T-helper 2 cell treated with Interferon-gamma antibody and Interleukin-4, amounts not matched to agents 100 ng/mL and 5 ng/mL, for 36 hours (primary cell): ENCODE measurements around the gene CFAP77. TPM values are rescaled to one million over a fixed set of nuclear protein-coding genes. Genes with fewer than 3 reads are reported as not detected.

Experiments
- intact Hi-C: fragments of 100-400 bp; cut with micrococcal nuclease; formaldehyde crosslinking; loops from one replicate; pipeline ENCODE4 v1.15.1; 2023
- total RNA-seq: library from RNA; stranded (reverse); gene quantifications from 2 replicates; pipeline ENCODE4 v1.2.3, GENCODE V29; 2022

Gene CFAP77
- total RNA-seq, 1 donor from 2014 or later = not detected

DNA sequence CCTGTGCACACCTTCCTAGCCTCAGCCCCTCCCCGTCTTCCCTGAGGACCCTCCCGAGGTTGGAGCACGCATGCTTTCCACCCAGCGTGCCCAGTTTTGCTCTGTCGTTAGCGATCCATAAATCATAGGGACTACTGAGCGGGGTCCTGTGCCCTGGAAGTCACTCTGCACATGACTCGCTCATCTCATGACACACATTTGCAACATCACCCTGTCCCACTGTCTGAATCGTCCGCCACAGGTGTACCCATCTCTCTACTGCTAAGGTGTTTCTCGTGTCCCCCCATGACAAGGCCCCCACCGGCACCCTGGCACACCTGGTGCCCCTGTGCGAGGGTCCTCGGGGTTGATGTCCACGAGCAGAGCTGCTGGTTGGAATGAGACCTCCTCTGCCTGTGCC lies 103.4 kb downstream of the CFAP77 start:
- intact Hi-C loops = no loop called here

DNA sequence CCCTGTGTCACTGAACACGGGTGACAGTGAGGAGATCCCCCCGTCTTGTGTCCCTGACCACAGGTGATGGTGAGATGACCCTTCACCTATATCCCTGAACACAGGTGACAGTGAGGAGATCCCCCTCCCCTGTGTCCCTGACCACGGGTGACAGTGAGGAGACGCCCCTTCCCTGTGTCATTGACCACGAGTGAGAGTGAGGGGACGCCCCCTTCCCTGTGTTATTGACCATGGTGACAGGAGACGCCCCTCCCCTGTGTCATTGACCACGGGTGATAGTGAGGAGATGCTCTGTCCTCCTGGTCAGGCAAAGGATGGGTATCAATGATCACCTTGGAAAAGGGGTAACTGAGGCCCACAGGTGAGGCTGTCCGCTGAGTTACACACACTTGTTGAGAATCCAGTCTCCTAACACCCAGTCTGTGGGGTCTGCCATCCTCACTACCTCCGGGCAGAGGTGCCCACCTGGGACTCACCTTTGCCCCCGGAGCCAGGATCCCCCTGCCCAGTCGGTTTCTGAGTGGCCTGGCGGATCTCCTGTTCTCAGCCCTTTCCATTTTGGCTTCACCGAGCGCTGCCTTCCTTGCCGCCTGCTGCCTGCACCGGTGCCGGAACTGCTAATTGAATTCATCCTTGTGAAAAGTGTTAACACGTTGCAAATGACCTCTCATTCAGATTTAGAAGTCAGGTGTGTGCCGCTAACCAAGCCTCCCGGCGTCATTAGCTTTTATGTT lies 104.2 kb downstream of the CFAP77 start:
- intact Hi-C loops = no loop called here

- intact Hi-C loops = no loop called here
Observed at GRCh38 chr9:132514821-132515220, 104.8 kb downstream of the CFAP77 start.

- intact Hi-C loops = no loop called here
Observed at GRCh38 chr9:132516301-132516700, 106.3 kb downstream of the CFAP77 start.

DNA sequence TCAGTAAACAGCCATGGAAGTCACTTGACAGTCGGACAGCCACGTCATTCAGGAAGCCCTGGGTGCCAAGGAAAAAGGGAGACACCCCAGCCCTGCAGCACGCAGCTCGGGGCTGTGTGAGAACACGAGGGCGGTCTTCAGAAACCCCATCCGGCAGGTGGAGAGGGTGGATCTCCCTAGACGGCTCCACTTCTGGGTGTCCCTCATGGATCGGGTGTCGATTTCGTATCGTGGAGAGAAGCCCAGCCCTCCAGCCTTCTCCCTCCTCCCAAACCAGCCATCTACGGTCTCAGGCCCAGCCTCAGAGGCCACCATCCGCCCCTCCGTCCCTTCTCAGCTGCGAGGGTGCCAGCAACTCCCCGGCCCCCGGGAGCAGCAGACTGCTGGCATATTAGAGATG lies 106.9 kb downstream of the CFAP77 start:
- intact Hi-C loops = no loop called here

DNA sequence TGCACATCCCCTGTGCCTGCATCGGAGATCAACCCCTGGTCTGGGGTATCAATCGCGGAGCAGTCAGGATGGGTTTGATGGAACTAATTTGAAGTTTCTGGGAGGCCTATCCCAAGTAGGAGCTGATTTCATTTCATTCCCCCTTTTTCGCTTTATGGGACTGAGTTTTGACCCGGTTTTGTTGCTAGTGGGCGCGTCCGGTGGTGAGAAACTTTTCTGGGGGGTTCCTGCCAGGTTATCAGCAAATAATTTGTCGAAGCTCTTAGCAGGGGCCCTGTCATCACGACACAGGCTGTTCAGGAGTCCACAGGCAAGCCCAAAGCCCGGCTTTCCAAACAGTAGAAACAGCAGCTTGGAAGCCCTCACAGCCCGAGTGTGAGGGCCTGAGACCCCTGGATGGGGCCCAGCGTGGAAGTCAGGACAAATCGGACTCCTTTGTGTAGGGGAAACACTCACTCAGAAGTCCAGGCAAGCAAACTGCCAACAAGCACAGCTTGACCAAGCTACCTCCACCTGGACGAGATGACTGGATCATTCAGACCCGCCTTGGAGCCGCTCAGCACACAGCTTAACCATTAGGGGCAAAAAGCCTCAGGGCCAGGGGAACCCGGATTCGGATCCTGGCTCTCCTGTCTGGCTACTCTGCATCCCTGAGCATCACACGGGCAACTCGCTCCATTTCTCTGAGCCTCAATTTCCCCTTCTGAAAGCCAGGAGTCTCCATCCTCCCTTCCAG lies 108.0 kb downstream of the CFAP77 start:
- intact Hi-C loops = no loop called here

DNA sequence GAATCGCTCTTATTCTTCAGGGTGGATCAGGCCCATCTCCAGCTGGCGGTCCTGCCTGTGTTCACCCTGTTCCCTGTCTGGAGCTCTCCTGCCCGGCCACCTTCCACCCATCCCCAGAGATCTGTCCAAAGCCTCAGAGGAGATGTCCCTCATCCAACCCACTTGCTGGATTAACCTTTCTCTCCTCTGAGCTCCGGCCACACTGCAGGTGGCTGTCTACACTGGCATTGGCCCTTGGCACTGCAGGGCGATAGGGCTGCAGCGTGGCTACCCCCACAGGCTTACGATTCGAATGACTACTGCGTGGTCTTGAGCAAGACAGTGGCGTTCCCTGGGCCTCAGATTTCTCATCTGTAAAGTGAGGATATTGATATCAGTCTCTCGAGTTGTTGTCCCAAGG lies 108.6 kb downstream of the CFAP77 start:
- intact Hi-C loops = no loop called here

DNA sequence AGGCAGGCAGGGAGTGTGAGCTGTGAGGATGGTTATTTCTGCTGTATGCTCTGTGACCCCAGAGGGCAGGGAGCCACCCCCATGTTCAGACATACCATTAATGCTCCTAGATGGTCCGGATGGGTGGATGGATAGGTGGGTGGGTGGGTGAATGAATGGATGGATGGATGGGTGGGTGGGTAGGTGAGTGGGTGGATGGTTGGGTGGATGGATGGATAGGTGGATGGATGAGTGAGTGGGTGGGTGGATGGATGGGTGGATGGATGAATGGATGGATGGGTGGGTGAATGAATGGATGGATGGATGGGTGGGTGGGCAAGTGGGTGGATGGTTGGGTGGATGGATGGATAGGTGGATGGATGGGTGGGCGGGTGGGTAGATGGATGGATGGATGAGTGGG lies 109.0 kb downstream of the CFAP77 start:
- intact Hi-C loops = no loop called here

DNA sequence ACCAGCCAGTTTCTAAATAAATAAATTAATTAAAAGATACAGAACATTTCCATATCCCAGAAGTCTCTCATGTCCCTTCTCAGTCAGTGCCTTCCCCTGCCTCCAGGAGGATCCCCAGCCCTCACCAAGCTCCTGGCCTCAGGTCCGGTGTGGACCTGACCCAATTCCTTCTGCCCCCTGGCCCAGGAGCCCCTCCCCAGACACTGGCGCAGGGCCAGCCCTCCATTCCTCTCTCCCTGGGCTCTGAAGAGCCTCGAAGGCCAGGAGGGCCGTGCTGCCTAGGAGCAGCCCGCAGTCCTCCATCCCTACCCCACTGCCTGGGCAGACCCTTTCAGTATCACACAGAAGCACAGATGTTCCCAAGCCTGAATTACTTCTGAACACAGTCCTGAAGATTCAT lies 110.6 kb downstream of the CFAP77 start:
- intact Hi-C loops = no loop called here

DNA sequence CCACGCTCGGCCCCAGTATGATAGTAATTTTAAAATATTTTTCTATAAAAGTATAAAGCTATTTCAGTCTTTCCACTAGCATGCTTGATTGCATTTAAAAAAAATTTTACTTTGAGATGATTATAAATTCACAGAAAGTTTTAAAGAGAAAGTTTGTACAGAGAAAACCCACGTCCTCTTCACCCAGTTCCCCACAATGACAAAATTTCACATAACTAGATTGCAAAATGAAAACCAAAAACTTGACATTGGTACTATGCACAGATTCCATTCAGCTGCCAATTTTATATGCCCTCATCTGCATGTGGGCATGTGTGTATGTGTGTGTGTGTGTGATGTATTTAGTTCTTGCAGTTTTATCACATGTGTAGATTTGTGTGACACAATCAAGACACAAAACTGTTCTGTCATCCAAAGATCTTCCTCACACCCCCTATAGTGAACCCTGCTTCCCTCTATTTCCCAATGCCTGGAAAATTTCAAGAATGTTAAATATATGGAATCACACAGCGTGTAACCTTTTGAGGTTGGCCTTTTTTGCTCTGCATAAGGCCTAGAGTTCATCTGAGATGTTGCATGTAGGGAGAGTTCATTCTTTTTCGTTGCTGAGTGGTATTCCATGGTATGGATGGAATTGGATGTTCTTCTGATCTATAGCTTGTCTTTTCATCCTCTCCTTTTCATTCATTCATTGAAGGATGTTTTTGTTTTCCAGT lies 115.5 kb downstream of the CFAP77 start:
- intact Hi-C loops = no loop called here

GRCh38 chr9:132531195-132531594 lies 121.2 kb downstream of the CFAP77 start:
- intact Hi-C loops = no loop called here

DNA sequence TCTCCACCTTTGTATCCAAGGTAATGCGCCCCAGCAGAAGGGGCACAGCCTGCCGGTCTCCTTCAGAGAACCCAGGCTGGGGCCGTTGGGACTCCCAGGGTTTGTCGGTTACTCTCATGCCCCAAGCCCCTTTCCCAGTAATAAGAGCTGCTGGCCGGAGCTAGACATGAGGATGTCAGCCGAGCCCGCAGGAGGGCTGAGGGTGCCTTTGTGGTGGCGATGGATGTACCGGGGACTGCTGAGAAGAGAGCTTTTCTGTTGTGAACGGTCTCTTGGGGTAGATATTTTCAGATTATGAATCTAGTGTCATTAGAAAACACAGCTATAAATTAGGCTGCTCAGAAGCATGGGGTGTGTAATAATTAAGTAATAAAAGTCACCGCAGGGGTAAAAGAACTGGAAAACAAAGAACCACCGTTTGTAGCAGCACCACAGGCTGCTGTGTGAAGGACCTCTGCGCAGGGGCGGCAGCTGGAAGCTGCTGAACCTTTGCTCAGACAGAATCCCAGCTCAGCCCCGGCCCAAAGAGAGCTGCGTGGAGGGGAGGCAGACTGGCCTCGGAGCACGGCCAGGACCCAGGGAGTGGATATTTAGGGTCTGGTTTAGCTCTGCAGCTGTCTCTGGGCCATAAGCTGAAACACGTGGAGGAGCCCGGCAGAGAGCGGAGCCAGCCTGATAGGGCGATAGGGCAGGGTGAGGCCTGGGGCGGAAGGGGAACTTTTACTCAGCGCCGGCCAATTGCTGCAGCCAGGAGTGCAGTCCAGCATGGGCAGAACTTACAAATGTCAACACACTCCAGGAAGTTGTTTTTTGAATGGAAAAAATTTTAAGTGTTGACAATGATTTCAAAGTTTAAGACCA lies 121.9 kb downstream of the CFAP77 start:
- intact Hi-C loops = no loop called here

DNA sequence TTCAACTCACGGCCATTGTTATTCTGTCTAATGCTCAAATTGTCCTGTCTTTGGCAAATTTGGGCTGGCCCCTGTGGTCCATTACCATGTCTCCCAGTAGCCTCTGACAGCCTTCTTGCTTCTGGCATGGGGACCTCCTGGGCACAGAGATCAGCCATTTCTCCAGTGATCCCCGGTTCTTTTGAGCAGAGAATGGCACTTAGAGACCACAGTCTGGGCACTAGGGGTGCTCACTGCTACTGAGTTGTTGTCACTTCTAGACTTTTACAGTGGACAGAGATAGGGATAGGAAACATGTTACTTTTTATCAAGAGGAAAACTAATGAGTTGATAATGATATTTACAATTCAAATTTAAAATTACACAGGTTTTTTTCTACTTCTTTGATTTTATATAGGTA lies 124.8 kb downstream of the CFAP77 start:
- intact Hi-C loops = no loop called here

- intact Hi-C loops = no loop called here
Observed at GRCh38 chr9:132536124-132536523, 126.1 kb downstream of the CFAP77 start.

DNA sequence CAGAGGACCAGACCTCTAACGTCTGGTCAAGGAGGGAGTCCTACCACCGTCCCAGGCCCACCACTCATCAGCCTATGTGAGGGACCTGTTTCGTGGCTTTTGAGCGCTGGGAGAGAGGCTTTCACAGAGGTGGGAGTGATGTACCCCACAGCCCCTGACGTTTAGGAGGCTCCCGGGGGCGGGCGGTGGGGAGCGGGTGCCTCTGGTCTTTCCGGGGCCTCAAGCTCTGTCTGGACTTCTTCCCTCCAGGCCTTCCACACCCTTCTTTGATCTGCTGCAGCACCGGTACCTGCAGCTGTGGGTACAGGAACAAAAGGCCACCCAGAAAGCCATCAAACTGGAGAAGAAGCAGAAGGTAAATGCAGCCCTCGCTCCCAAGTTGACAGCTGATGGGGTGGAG lies 127.3 kb downstream of the CFAP77 start:
- intact Hi-C loops = no loop called here

- intact Hi-C loops = no loop called here
Observed at GRCh38 chr9:132538071-132538470, 128.1 kb downstream of the CFAP77 start.

- intact Hi-C loops = no loop called here
Observed at GRCh38 chr9:132539096-132539495, 129.1 kb downstream of the CFAP77 start.

- intact Hi-C loops = no loop called here
Observed at GRCh38 chr9:132541051-132541450, 131.0 kb downstream of the CFAP77 start.

- intact Hi-C loops = no loop called here
Observed at GRCh38 chr9:132541870-132542830, 132.1 kb downstream of the CFAP77 start.

GRCh38 chr9:132543251-132543650 lies 133.2 kb downstream of the CFAP77 start:
- intact Hi-C loops = no loop called here
